ENCODE results near the gene GPR87.

GPR87 gene

DNA sequence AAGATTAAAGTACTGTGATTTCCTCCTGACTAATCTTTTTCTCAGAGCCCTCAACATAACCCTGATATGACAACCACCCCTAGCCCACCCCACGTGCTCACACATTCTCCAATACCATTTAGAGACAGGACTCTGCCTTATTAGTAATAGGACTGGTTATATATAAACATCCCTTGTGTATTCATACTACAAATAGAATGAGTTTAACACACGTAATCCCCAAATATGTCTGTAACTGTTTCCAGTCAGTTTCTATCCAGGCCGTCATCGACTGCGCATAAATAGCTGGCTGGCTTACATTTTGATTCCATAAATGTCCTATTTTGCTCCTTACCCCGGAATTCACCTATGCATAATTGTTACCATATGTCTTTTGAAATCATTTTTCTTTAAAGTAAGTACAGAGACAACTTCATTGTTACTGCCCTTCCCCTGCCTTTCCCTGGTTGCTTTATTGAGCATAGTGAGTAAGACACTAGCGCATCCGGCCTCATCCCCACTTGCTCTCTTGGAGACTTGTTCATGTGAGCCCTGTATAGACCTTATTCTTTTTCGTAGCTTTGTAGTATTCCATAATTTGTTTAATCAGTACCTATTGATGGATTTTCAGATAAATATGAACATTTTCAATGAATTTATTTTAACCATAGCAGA is 34.8 kb downstream of the GPR87 start:
- no peak for DNase-seq

GRCh38 chr3:151278230-151278629 is 38.4 kb downstream of the GPR87 start, which contains the start of gene P2RY14:
Gene P2RY14, minus strand, starts transcription at chr3:151278542. Its CDS starts 64,226 bp downstream, at chr3:151214316.
- no peak for DNase-seq

DNA sequence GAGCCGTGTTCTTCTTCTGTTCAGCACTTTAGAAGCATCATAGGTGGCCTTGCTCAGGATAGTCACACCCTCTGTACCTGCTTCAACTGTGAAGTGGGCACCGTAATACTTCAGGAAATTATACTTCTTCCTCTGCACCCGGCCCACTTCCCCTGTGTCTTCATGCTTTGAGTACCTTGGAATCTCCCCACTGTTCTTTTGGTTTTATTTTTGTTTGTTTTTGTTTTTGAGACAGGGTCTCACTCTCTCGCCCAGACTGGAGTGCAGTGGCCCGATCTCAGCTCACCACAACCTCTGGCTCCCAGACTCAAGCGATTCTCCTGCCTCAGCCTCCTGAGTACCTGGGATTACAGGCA is 40.0 kb downstream of the GPR87 start:
- no peak for DNase-seq

DNA sequence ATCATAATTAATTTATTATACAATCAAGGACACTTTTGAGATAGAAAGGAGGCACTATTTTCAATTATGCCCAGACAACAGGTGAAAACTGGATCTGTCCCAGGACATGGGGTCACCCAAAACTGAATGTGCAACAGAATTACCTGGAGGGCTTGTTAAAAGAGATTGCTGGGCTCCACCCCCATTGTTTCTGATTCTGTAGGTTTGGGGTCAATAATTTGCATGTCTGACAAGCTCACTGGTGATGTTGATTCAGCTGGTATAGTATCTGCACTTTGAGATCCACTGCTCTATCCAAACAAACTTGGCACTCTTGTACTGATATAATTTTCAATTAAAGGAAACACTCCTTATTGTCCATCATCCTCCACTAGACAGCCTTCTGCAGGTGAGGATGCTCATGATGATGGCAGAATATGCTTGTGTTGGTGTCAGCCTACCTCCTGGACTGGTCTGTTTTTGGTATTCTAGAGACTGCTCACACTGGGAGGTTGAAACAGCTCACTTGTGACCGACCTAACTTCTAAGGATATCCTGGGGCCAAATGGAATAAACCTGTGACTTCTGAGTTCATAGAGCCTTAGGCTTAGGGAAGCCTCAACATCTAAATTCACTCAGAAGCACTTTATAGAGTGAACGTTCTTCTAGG is 40.5 kb downstream of the GPR87 start:
- no peak for DNase-seq

DNA sequence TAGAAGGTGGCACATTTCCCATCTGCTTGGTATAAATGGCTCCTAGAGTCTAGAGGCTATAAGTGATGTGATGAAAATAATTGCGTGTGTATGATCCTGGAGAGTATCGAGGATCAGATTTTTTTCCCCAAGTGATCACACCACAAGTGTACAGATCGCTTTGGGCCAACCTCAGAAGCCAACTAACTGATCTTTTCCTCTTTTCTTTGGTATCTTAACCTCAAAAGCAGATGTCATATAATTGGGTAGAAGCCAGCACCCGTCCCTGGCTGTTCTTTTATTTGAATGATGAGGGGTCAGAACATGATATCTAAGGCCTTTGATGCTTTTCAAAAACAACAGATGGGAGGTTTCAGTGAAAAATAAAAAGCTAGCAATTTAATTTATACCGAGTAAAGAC is 41.5 kb downstream of the GPR87 start:
- DNase-seq, result no peak

DNA sequence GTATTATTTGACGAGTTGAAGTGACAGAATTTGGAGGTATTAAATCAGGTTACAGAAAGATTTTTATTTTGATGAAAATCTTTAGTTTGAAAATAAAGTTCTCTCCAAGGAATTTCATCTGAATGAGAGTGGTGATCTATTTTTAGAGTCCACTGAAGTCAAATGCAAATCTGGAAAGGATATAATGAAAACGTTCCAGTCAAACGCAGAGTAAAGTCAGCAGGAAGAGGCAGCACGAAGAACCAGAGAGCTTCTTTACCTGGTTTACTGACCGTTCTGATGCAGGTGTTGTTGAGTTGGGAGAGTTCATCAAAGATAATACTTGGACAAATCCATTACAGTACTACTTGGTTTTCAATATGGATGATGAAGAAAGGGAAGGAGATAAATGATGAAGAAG is 47.0 kb downstream of the GPR87 start:
- no peak for DNase-seq

GRCh38 chr3:151268267-151269235 is 48.1 kb downstream of the GPR87 start:
- DNase-seq, result no peak

- DNase-seq, result no peak
These were observed 49.6 kb downstream of the GPR87 start for GRCh38 chr3:151267066-151267465.

DNA sequence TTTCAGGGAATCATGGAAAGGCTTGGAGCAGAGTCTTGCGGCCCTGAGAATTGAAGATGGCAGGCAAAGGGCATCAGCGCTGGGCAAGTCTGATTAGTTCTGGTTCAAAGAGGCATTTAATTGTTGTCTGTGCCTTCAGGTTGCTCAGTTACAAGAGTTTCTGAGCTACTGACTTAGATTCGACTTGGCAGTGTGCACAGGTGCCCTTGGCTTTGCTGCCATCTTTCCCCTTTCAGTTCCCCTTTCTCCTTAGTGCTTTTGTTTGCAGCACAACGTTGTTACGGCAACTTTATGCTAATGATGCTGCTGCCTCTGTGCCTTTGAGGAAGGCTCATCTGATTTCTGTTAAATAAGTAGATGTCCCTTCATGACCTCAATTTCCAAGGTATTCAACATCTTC is 50.8 kb downstream of the GPR87 start:
- no peak for DNase-seq

GRCh38 chr3:151265166-151265565 is 51.5 kb downstream of the GPR87 start:
- DNase-seq, result no peak

DNA sequence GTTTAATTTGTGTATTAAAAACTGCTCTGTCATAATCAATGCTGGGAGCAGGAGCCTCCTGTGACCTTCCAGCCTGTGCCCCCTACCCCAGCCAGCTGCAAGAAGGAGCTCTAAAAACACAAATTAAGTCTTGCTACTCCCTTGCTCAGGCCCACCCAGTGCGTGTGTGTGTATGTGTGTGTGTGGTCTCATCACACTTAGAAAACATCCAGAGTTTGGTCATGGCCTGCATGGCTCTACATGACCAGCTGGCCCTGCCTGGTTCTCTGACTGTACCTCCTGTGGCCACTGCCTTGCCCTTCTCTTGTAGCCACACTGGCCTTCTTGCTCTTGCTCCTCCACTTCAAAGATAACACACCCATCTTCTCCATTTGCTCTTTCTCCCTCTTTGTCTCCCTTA is 52.0 kb downstream of the GPR87 start:
- DNase-seq, result no peak

- DNase-seq, result no peak
These were observed 53.6 kb downstream of the GPR87 start for GRCh38 chr3:151262871-151263525.

- DNase-seq, result no peak
These were observed 57.0 kb downstream of the GPR87 start for GRCh38 chr3:151259664-151260063.

- DNase-seq, result no peak
These were observed 59.9 kb downstream of the GPR87 start for GRCh38 chr3:151256749-151257148.

DNA sequence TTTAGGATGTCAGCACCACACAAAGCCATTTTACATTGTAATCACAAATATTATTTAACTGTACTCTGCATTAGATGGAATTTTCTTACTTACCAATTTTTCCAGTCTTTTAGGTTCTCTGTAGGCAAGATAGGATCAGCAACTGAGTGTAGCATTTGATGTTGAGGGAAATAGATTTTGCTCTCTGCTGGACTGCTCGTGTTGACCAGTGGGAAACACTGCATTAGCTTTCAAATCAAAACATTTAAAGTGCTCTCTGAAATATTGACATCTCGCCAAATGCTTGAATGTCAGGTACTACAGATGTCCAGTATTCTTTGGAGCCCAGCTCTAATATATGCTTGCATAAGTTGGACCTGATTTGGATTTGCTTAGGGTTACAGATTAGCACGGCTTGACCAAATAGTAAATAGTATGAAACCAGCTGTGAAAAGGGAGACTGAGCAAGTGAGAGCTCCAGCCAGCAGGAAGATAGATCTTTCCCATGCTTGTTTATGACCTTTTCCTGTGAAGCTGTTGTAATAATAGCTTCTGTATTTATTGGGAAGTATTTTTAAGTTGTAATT is 67.8 kb downstream of the GPR87 start:
- no peak for DNase-seq
